Measurements from ENCODE around the gene ACOXL. TPM values are rescaled to one million over a fixed set of nuclear protein-coding genes. Genes with fewer than 3 reads are reported as not detected.

Gene ACOXL
- total RNA-seq, 1 donor: not detected

DNA sequence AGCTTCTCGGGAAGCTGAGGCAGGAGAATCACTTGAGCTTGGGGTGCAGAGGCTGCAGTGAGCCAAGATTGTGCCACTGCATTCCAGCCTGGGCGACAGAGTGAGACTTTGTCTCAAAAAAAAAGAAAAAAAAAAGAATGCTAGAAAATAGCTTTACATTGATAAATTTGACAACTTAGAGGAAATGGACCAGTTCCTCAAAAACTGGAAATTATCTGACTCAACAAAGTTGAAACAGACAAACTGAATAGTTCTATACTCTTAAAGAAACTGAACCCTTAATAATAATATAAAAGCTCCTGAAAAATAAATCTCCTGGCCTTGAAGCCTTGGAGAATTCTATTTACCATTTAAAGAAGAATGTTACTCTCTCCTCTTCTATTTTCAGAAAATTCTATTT, 237.3 kb downstream of the ACOXL start:
- no peak for DNase-seq (ENCODE audit: insufficient read length, low spot score, missing footprints)
- Histone ChIP-seq H2AFZ (ENCODE audit: low read length) (no peak overlapping the region), H3K79me2 (ENCODE audit: insufficient read depth, low read length) (no peaks in the 10 kb centered on the region), H3K36me3 (ENCODE audit: insufficient read depth, low read length) (no peaks in the 10 kb centered on the region), H3K4me3 (ENCODE audit: insufficient read depth, low read length) (no peak overlapping the region), H3K27ac (ENCODE audit: low read depth, low read length) (no peak overlapping the region), H3K4me2 (ENCODE audit: insufficient read depth, low read length) (no peak overlapping the region), H3K9me3 (ENCODE audit: low read depth, low read length) (no peaks in the 10 kb centered on the region), H3K27me3 (ENCODE audit: insufficient read depth, low read length) (peaks cover 30% of the 10 kb centered on the region), H3K4me1 (ENCODE audit: insufficient read depth, low read length) (no peaks in the 10 kb centered on the region), H4K20me1 (ENCODE audit: insufficient read depth, low read length) (no peaks in the 10 kb centered on the region)
- TF ChIP-seq, protein P1, sequence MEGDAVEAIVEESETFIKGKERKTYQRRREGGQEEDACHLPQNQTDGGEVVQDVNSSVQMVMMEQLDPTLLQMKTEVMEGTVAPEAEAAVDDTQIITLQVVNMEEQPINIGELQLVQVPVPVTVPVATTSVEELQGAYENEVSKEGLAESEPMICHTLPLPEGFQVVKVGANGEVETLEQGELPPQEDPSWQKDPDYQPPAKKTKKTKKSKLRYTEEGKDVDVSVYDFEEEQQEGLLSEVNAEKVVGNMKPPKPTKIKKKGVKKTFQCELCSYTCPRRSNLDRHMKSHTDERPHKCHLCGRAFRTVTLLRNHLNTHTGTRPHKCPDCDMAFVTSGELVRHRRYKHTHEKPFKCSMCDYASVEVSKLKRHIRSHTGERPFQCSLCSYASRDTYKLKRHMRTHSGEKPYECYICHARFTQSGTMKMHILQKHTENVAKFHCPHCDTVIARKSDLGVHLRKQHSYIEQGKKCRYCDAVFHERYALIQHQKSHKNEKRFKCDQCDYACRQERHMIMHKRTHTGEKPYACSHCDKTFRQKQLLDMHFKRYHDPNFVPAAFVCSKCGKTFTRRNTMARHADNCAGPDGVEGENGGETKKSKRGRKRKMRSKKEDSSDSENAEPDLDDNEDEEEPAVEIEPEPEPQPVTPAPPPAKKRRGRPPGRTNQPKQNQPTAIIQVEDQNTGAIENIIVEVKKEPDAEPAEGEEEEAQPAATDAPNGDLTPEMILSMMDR (IDR thresholded peaks at IDR 0.05; ENCODE audit: extremely low read depth, low read depth, low read length): no peak

DNA sequence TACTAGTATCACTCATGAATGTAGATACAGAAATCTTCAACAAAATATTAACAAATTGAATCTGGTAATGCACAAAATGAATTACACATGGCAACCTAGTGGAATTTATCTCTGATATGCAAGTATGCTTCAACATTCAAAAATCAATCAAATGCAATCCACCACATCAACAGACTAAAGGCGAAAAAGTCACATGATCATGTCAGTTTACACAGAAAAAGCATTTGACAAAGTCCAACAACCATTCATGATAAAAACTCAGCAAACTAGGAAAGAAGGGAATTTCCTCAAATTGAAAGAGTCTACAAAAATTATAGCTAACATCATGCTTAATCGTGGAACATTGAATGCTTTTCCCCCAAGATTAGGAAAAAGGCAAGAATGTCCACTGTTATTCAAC, 237.8 kb downstream of the ACOXL start:
- no peaks in the 10 kb centered on the region for H3K36me3 ChIP-seq (ENCODE audit: insufficient read depth, low read length)
- H3K79me2 ChIP-seq (ENCODE audit: insufficient read depth, low read length): no peaks in the 10 kb centered on the region
- no peaks in the 10 kb centered on the region for H3K4me1 ChIP-seq (ENCODE audit: insufficient read depth, low read length)
- H3K27ac ChIP-seq (ENCODE audit: low read depth, low read length): no peak overlapping the region
- H3K4me3 ChIP-seq (ENCODE audit: insufficient read depth, low read length): no peak overlapping the region
- TF ChIP-seq, protein P1 (IDR thresholded peaks at IDR 0.05; ENCODE audit: extremely low read depth, low read depth, low read length): no peak
- no peak overlapping the region for H2AFZ ChIP-seq (ENCODE audit: low read length)
- peaks cover 30% of the 10 kb centered on the region for H3K27me3 ChIP-seq (ENCODE audit: insufficient read depth, low read length)
- H4K20me1 ChIP-seq (ENCODE audit: insufficient read depth, low read length): no peaks in the 10 kb centered on the region
- no peak overlapping the region for H3K4me2 ChIP-seq (ENCODE audit: insufficient read depth, low read length)
- no peaks in the 10 kb centered on the region for H3K9me3 ChIP-seq (ENCODE audit: low read depth, low read length)
- DNase-seq (ENCODE audit: insufficient read length, low spot score, missing footprints): no peak

DNA sequence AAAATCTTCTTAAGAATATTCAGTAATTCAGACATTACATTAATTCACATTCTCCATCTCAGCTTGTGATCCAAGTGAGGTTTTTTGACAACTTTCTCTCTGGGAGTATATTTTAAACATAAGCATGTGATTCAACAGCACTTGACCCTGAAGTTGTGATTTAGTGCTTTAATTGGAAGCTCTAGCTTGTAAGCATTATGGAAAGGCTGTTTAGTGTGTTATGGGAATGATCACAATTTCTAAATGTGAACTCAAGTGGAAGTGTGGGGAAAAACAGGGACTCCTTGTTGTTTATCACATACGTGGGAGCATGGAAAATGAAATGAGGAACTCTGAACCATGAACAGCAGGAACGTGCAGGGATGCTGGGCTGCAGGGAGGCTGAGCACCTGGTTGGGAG, 239.4 kb downstream of the ACOXL start:
- Histone ChIP-seq H3K4me1 (ENCODE audit: insufficient read depth, low read length) (no peaks in the 10 kb centered on the region), H4K20me1 (ENCODE audit: insufficient read depth, low read length) (no peaks in the 10 kb centered on the region), H3K27ac (ENCODE audit: low read depth, low read length) (no peak overlapping the region), H3K4me3 (ENCODE audit: insufficient read depth, low read length) (no peak overlapping the region), H3K79me2 (ENCODE audit: insufficient read depth, low read length) (no peaks in the 10 kb centered on the region), H3K27me3 (ENCODE audit: insufficient read depth, low read length) (peaks cover 30% of the 10 kb centered on the region), H3K4me2 (ENCODE audit: insufficient read depth, low read length) (no peak overlapping the region), H2AFZ (ENCODE audit: low read length) (no peak overlapping the region), H3K9me3 (ENCODE audit: low read depth, low read length) (no peaks in the 10 kb centered on the region), H3K36me3 (ENCODE audit: insufficient read depth, low read length) (no peaks in the 10 kb centered on the region)
- TF ChIP-seq, protein P1 (IDR thresholded peaks at IDR 0.05; ENCODE audit: extremely low read depth, low read depth, low read length): no peak
- DNase-seq (ENCODE audit: insufficient read length, low spot score, missing footprints): peak; percentile 39

DNA sequence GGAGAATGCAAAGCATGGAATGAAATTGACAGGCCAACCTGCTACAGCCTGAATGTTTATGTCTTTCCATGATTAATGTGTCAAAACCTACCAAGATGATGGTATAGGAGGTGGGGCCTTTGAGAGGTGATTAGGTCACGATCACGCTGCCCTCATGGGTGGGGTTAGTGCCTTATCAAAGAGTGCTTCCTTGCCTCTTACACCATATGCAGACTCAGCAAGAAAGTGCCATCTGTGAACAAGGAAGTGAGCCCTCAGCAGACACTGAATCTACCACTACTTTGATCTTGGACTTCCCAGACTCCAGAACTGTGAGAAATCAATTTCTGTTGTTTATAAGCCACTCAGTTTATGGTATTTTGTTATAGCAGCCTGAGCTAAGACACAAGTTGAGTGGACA, 240.9 kb downstream of the ACOXL start:
- no peak overlapping the region for H3K4me3 ChIP-seq (ENCODE audit: insufficient read depth, low read length)
- H3K9me3 ChIP-seq (ENCODE audit: low read depth, low read length): no peaks in the 10 kb centered on the region
- H3K4me2 ChIP-seq (ENCODE audit: insufficient read depth, low read length): no peak overlapping the region
- H2AFZ ChIP-seq (ENCODE audit: low read length): no peak overlapping the region
- H3K36me3 ChIP-seq (ENCODE audit: insufficient read depth, low read length): no peaks in the 10 kb centered on the region
- H4K20me1 ChIP-seq (ENCODE audit: insufficient read depth, low read length): no peaks in the 10 kb centered on the region
- no peaks in the 10 kb centered on the region for H3K79me2 ChIP-seq (ENCODE audit: insufficient read depth, low read length)
- no peaks in the 10 kb centered on the region for H3K4me1 ChIP-seq (ENCODE audit: insufficient read depth, low read length)
- peaks cover 37% of the 10 kb centered on the region for H3K27me3 ChIP-seq (ENCODE audit: insufficient read depth, low read length)
- TF ChIP-seq, protein P1 (IDR thresholded peaks at IDR 0.05; ENCODE audit: extremely low read depth, low read depth, low read length): no peak
- H3K27ac ChIP-seq (ENCODE audit: low read depth, low read length): no peak overlapping the region
- DNase-seq (ENCODE audit: insufficient read length, low spot score, missing footprints): no peak
